ENCODE measurements around the gene PCDHB3.

DNA sequence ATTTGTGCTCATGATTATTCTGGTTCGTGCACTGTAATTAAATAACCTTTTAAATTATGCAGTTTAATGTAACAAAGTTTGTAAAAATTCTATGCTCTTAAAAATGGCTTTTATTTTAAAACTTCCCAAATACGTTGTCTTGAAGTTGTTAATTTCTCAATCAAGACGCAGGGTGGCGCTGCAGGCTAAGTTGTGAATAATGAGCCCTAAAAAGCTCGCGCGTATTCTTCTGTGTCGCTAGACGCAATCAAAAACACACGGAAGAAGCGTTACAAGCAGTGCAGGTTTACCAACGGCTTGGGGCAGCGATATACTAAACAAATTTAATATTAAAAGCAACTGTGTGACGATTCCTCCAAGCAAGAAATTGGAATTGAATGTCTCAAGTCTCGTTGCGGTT, 21.3 kb downstream of the PCDHB3 start, which contains the start of gene PCDHB4:
- TF ChIP-seq, protein P1, sequence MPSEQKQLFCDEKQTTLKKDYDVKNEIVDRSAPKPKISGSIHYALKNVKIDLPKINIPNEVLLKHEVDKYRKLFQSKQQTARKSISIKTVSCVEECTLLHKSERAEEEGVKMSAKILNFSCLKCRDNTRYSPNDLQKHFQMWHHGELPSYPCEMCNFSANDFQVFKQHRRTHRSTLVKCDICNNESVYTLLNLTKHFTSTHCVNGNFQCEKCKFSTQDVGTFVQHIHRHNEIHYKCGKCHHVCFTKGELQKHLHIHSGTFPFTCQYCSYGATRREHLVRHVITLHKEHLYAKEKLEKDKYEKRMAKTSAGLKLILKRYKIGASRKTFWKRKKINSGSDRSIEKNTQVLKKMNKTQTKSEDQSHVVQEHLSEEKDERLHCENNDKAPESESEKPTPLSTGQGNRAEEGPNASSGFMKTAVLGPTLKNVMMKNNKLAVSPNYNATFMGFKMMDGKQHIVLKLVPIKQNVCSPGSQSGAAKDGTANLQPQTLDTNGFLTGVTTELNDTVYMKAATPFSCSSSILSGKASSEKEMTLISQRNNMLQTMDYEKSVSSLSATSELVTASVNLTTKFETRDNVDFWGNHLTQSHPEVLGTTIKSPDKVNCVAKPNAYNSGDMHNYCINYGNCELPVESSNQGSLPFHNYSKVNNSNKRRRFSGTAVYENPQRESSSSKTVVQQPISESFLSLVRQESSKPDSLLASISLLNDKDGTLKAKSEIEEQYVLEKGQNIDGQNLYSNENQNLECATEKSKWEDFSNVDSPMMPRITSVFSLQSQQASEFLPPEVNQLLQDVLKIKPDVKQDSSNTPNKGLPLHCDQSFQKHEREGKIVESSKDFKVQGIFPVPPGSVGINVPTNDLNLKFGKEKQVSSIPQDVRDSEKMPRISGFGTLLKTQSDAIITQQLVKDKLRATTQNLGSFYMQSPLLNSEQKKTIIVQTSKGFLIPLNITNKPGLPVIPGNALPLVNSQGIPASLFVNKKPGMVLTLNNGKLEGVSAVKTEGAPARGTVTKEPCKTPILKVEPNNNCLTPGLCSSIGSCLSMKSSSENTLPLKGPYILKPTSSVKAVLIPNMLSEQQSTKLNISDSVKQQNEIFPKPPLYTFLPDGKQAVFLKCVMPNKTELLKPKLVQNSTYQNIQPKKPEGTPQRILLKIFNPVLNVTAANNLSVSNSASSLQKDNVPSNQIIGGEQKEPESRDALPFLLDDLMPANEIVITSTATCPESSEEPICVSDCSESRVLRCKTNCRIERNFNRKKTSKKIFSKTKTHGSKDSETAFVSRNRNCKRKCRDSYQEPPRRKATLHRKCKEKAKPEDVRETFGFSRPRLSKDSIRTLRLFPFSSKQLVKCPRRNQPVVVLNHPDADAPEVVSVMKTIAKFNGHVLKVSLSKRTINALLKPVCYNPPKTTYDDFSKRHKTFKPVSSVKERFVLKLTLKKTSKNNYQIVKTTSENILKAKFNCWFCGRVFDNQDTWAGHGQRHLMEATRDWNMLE (tag by site-specific recombination; conservative IDR thresholded peaks at IDR 0.05; ENCODE audit: low read depth), result no peak
- TF ChIP-seq ZNF184 (tag by site-specific recombination; IDR thresholded peaks at IDR 0.05), result no peak
- no peak for TF ChIP-seq ZNF223 (tag by site-specific recombination; IDR thresholded peaks at IDR 0.05)

Data from HEK293 (cell line).